HCT116 (cell line): Measurements from ENCODE around the gene UMPS. TPM values are rescaled to one million over a fixed set of nuclear protein-coding genes. Genes with fewer than 3 reads are reported as not detected.

Source experiments
- ATAC-seq: fragments of 200-7000 bp; cut with Tn5 transposase; 2 replicates; pipeline ENCODE4 v1.9.1; 2020; ENCODE audit warnings: mild to moderate bottlenecking, moderate library complexity
- BruUV-seq: library from RNA; stranded (reverse); fragments of 400-500 nt; replicated peaks from 2 replicates; lab custom pipeline; 2021; lab: Mats Ljungman, UMichigan
- CTCF ChIA-PET: fragments of 300-600 bp; sonication (Branson Sonifier 250); formaldehyde crosslinking; loops from one replicate; lab custom pipeline; 2021; ENCODE audit warnings: antibody characterized with exemption; lab: Charles Lee
- POLR2A ChIA-PET: fragments of 300-600, 350-600 bp; sonication (Branson Sonifier 250); formaldehyde crosslinking; loops from one replicate; lab custom pipeline; 2021; ENCODE audit warnings: antibody characterized with exemption; lab: Charles Lee
- RAD21 ChIA-PET, 2 experiments: fragments of 300-600 bp; sonication (Branson Sonifier 250); formaldehyde crosslinking; loops; one replicate each; lab custom pipeline; 2023; ENCODE audit warnings: low total read pairs in 2 of 2; ENCODE audit not compliant: uncharacterized antibody in 2 of 2, unreplicated experiment in 2 of 2, low non-redundant PET in 1 of 2; lab: Charles Lee
- DNase-seq: peaks from one replicate; pipeline ENCODE4 v3.0.0-alpha.2; 2010; ENCODE audit warnings: low read depth, low spot score
- H2AFZ ChIP-seq: fragments of 200-600 bp; shearing (Covaris generic), sonication (generic); 2 replicates; pipeline ENCODE4 v1.6.1; 2017; ENCODE audit warnings: low read depth, mixed run types, mixed read lengths, antibody characterized with exemption, low read length; ENCODE audit not compliant: poor library complexity, severe bottlenecking
- H3K27ac ChIP-seq: 2 replicates; pipeline ENCODE4 v1.5.1; 2012; ENCODE audit warnings: low read depth, low read length
- H3K27me3 ChIP-seq: fragments of 200-600 bp; sonication (generic); 2 replicates; pipeline ENCODE4 v1.6.1; 2016; ENCODE audit warnings: mixed run types, low read length, mixed read lengths; ENCODE audit not compliant: insufficient read depth
- H3K36me3 ChIP-seq, 2 experiments: fragments of 200-500 bp in 1 of 2; fragments of 200-600 bp in 1 of 2; sonication (Bioruptor generic) in 1 of 2; sonication (generic) in 1 of 2; 2 replicates each; pipeline versions ENCODE4 v1.5.1 to v1.6.1; 2014 to 2016; ENCODE audit warnings: low read length in 2 of 2, inconsistent platforms in 1 of 2, mixed read lengths in 1 of 2, mixed run types in 1 of 2; ENCODE audit not compliant: insufficient read depth in 2 of 2, control insufficient read depth in 1 of 2
- H3K4me1 ChIP-seq, 2 experiments: fragments of 200-600 bp in 1 of 2; sonication (generic) in 1 of 2; 2 replicates each; pipeline versions ENCODE4 v1.5.1 to v1.6.1; 2012 to 2017; ENCODE audit warnings: low read length in 2 of 2, inconsistent platforms in 1 of 2, mild to moderate bottlenecking in 1 of 2, mixed read lengths in 1 of 2, mixed run types in 1 of 2, moderate library complexity in 1 of 2; ENCODE audit not compliant: insufficient read depth in 2 of 2, control insufficient read depth in 1 of 2
- H3K4me2 ChIP-seq: fragments of 200-600 bp; sonication (generic); 2 replicates; pipeline ENCODE4 v1.6.1; 2017; ENCODE audit warnings: mixed run types, low read length, mixed read lengths
- H3K4me3 ChIP-seq, 2 experiments: fragments of 200-600 bp in 1 of 2; sonication (generic) in 1 of 2; replicated peaks in 1 of 2; 2 replicates each; pipeline ENCODE4 v1.5.1; 2011 to 2016; ENCODE audit warnings: low read length in 2 of 2, control low read depth in 1 of 2, low read depth in 1 of 2, mild to moderate bottlenecking in 1 of 2, mixed read lengths in 1 of 2, mixed run types in 1 of 2
- H3K79me2 ChIP-seq: fragments of 200-600 bp; sonication (generic); 2 replicates; pipeline ENCODE4 v1.6.1; 2017; ENCODE audit warnings: mild to moderate bottlenecking, mixed run types, low read length, moderate library complexity, mixed read lengths; ENCODE audit not compliant: insufficient read depth
- H3K9ac ChIP-seq: fragments of 200-600 bp; sonication (generic); 2 replicates; pipeline ENCODE4 v1.6.1; 2016; ENCODE audit warnings: low read length, mixed read lengths
- H3K9me2 ChIP-seq: fragments of 200-600 bp; sonication (generic), shearing (Covaris generic); 2 replicates; pipeline ENCODE4 v1.6.1; 2017; ENCODE audit warnings: mixed run types, mild to moderate bottlenecking, moderate library complexity; ENCODE audit not compliant: insufficient read depth
- H3K9me3 ChIP-seq, 2 experiments: fragments of 200-500 bp in 1 of 2; fragments of 200-600 bp in 1 of 2; sonication (Bioruptor generic) in 1 of 2; sonication (generic) in 1 of 2; 2 replicates each; pipeline ENCODE4 v1.6.1; 2014 to 2017; ENCODE audit warnings: low read length in 2 of 2, mixed read lengths in 2 of 2, inconsistent platforms in 1 of 2, low read depth in 1 of 2, mild to moderate bottlenecking in 1 of 2, mixed run types in 1 of 2, moderate library complexity in 1 of 2; ENCODE audit not compliant: control insufficient read depth in 1 of 2, insufficient read depth in 1 of 2
- H4K20me1 ChIP-seq: fragments of 200-600 bp; sonication (generic), shearing (Covaris generic); 2 replicates; pipeline ENCODE4 v1.6.1; 2017; ENCODE audit warnings: mixed run types, mild to moderate bottlenecking, moderate library complexity; ENCODE audit not compliant: insufficient read depth
- CBX3 ChIP-seq: IDR thresholded peaks from 2 replicates; pipeline ENCODE4 v1.6.1; 2012; ENCODE audit warnings: low read depth
- CEBPB ChIP-seq: IDR thresholded peaks from 2 replicates; pipeline ENCODE4 v1.6.1; 2012; ENCODE audit warnings: low read depth
- EGR1 ChIP-seq: IDR thresholded peaks from 2 replicates; pipeline ENCODE4 v1.6.1; 2012; ENCODE audit warnings: low read depth
- ELF1 ChIP-seq: IDR thresholded peaks from 2 replicates; pipeline ENCODE4 v1.6.1; 2012; ENCODE audit warnings: low read depth, borderline replicate concordance
- EZH2phosphoT487 ChIP-seq: fragments of 200-600 bp; IDR thresholded peaks from 2 replicates; pipeline ENCODE4 v1.6.1; 2018; ENCODE audit warnings: antibody characterized with exemption, borderline replicate concordance
- FOSL1 ChIP-seq: IDR thresholded peaks from 2 replicates; pipeline ENCODE4 v1.6.1; 2012; ENCODE audit warnings: low read depth
- MAX ChIP-seq: IDR thresholded peaks from 2 replicates; pipeline ENCODE4 v1.6.1; 2012
- POLR2A ChIP-seq: IDR thresholded peaks from 2 replicates; pipeline ENCODE4 v1.7.0; 2011; ENCODE audit warnings: borderline replicate concordance; ENCODE audit not compliant: insufficient read depth, insufficient read length; ENCODE audit errors: extremely low read depth
- RAD21 ChIP-seq: IDR thresholded peaks from 2 replicates; pipeline ENCODE4 v1.6.1; 2012; ENCODE audit warnings: low read depth, mild to moderate bottlenecking
- REST ChIP-seq: IDR thresholded peaks from 2 replicates; pipeline ENCODE4 v1.6.1; 2012; ENCODE audit warnings: low read depth
- SIN3A ChIP-seq: IDR thresholded peaks from 2 replicates; pipeline ENCODE4 v1.6.1; 2012; ENCODE audit warnings: low read depth
- SRF ChIP-seq: IDR thresholded peaks from 2 replicates; pipeline ENCODE4 v1.6.1; 2012; ENCODE audit warnings: low read depth
- YY1 ChIP-seq: IDR thresholded peaks from 2 replicates; pipeline ENCODE4 v1.6.1; 2011; ENCODE audit warnings: low read length, low read depth, moderate library complexity, mild to moderate bottlenecking; ENCODE audit not compliant: insufficient replicate concordance; ENCODE audit errors: extremely low read depth
- ZBTB33 ChIP-seq: IDR thresholded peaks from 2 replicates; pipeline ENCODE4 v1.6.1; 2011; ENCODE audit warnings: mild to moderate bottlenecking, low read length, moderate library complexity; ENCODE audit not compliant: insufficient replicate concordance; ENCODE audit errors: extremely low read depth
- ZFX ChIP-seq: fragments of 450-650 bp; IDR thresholded peaks from 2 replicates; pipeline ENCODE4 v1.6.1; 2017
- ZNF274 ChIP-seq: fragments of 200-500 bp; sonication (Bioruptor generic); IDR thresholded peaks from 2 replicates; pipeline ENCODE4 v1.6.1; 2014; ENCODE audit warnings: mild to moderate bottlenecking, low read depth, low read length, inconsistent platforms
- intact Hi-C: fragments of 100-400 bp; cut with micrococcal nuclease; formaldehyde crosslinking; loops from 2 replicates; pipeline ENCODE4 v1.10.0; 2022
- total RNA-seq: library from RNA; stranded (reverse); gene quantifications from one replicate; pipeline ENCODE4 v1.2.1, GENCODE V29; 2021; ENCODE audit not compliant: unreplicated experiment

The UMPS gene
- total RNA-seq, 1 experiment from 2014 or later, result 41.3 TPM

- Histone ChIP-seq H3K36me3 (peaks cover 0 to 5% of the 10 kb centered on the region in 2 experiments; a peak in 1 of 4 replicates), H3K79me2 (no peaks in the 10 kb centered on the region), H3K4me2 (peak overlapping the region; percentile 47), H3K4me1 (peaks cover 10 to 16% of the 10 kb centered on the region in 2 experiments), H3K9me2 (no peaks in the 10 kb centered on the region), H4K20me1 (no peaks in the 10 kb centered on the region), H2AFZ (no peak overlapping the region), H3K4me3 (no peak overlapping the region), H3K27me3 (no peaks in the 10 kb centered on the region), H3K27ac (no peak overlapping the region), H3K9ac (no peak overlapping the region), H3K9me3 (no peaks in the 10 kb centered on the region)
- intact Hi-C loops, result no loop called here
- no TSS peak for BruUV-seq
- CTCF ChIA-PET, result interaction anchor here (1.3 kb wide), 1 partner anchor 13 kb away, joined by 3 read pairs; no protein-coding TSS in a partner anchor
- RAD21 ChIA-PET, result no interaction called here
- ATAC-seq (peak; percentile 27; the same call in 1 of the 2 replicates), DNase-seq (no peak)
- TF ChIP-seq POLR2A (no peak), FOSL1 (no peak), ELF1 (no peak), ZNF274 (no peak), SRF (no peak), CEBPB (no peak), CBX3 (no peak), YY1 (no peak), MAX (no peak)
- POLR2A ChIA-PET, result no interaction called here
Measured at GRCh38 chr3:124774841-124775402, 44.7 kb downstream of the UMPS start.

GRCh38 chr3:124775877-124776276 is 45.6 kb downstream of the UMPS start:
- RAD21 ChIA-PET, result no interaction called here
- ATAC-seq, result no peak
- TF ChIP-seq SIN3A, result no peak
- TF ChIP-seq ZBTB33, result no peak
- TF ChIP-seq CBX3, result no peak
- TF ChIP-seq SRF, result no peak
- TF ChIP-seq EGR1, result no peak
- TF ChIP-seq FOSL1, result no peak
- TF ChIP-seq RAD21, result no peak
- no peak for TF ChIP-seq REST
- no peak for TF ChIP-seq EZH2phosphoT487
- TF ChIP-seq ZFX, result no peak

More at GRCh38 chr3:124775877-124776276, 45.6 kb downstream of the UMPS start:
- ChIA-PET CTCF (no interaction called here), POLR2A (no interaction called here)
- no TSS peak for BruUV-seq
- DNase-seq, result no peak
- Histone ChIP-seq H3K36me3 (peaks cover 0 to 5% of the 10 kb centered on the region in 2 experiments; a peak in 1 of 4 replicates), H3K9ac (no peak overlapping the region), H3K9me2 (no peaks in the 10 kb centered on the region), H3K4me1 (peaks cover 10 to 16% of the 10 kb centered on the region in 2 experiments), H4K20me1 (no peaks in the 10 kb centered on the region), H3K4me2 (no peak overlapping the region), H2AFZ (no peak overlapping the region), H3K9me3 (no peaks in the 10 kb centered on the region), H3K27me3 (no peaks in the 10 kb centered on the region), H3K79me2 (no peaks in the 10 kb centered on the region), H3K27ac (no peak overlapping the region), H3K4me3 (no peak overlapping the region)
- intact Hi-C loops, result no loop called here
